Uterus (tissue), 2 donors: Measurements from ENCODE around the gene RARA.

Experiments
- POLR2A ChIP-seq, 2 donors: fragments of 450-650 bp; IDR thresholded peaks; one replicate each; pipeline ENCODE4 v1.6.1; 2016; ENCODE audit warnings: antibody characterized with exemption in 2 of 2, mild to moderate bottlenecking in 1 of 2, moderate library complexity in 1 of 2
- TF ChIP-seq, protein P1 (sequence below), 4 experiments: fragments of 200-600 bp in 2 of 4; fragments of 450-650 bp in 2 of 4; sonication (generic) in 2 of 4; IDR thresholded peaks; one replicate each; pipeline ENCODE4 v1.5.1; 2016 to 2019; ENCODE audit warnings: antibody characterized with exemption in 4 of 4, mild to moderate bottlenecking in 2 of 4, moderate library complexity in 1 of 4

DNA sequence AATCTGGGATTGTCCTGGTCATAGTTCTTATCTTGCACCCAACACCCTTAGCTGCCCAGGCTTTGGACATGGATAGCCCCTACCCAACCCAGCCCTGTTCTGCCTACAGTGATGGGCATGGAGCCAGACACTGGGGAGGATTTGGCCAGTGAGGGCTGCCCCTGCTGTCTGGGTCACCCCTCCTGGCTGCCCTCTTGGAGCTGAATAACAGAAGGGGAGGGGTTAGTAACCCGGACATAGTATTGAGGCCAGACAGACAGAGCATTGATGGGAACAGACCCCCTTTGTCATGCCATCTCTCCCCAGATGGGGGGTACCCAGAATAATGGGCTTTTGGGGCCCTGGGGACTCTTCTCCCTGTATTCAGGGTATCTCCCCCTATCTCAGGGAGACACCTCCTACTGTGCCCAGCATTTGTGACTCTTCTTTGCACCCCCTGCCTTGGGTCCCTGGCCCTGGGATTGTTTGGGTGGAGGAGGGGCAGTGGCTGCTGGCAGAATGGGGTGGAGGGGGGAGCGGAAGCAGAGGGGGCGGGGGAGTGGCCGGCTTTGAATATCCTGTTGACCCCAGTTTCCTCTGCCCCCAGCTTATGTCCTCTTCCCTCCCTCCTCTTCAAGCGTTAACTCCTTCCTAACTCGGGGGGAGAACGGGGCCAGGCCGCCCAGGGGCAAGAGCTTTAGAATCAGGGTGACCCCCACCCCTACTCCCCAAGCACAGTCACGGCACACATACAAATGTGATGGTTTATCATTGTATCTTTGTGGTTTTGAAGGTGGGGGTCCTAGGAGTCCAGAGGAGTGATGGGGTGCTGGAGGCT lies 38.5 kb downstream of the RARA start:
- TF ChIP-seq, protein P1, sequence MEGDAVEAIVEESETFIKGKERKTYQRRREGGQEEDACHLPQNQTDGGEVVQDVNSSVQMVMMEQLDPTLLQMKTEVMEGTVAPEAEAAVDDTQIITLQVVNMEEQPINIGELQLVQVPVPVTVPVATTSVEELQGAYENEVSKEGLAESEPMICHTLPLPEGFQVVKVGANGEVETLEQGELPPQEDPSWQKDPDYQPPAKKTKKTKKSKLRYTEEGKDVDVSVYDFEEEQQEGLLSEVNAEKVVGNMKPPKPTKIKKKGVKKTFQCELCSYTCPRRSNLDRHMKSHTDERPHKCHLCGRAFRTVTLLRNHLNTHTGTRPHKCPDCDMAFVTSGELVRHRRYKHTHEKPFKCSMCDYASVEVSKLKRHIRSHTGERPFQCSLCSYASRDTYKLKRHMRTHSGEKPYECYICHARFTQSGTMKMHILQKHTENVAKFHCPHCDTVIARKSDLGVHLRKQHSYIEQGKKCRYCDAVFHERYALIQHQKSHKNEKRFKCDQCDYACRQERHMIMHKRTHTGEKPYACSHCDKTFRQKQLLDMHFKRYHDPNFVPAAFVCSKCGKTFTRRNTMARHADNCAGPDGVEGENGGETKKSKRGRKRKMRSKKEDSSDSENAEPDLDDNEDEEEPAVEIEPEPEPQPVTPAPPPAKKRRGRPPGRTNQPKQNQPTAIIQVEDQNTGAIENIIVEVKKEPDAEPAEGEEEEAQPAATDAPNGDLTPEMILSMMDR (IDR thresholded peaks at IDR 0.05) = no peak
- no peak for TF ChIP-seq POLR2A (IDR thresholded peaks at IDR 0.05)
